ENCODE results near the gene DDC. TPM values are rescaled to one million over a fixed set of nuclear protein-coding genes. Genes with fewer than 3 reads are reported as not detected.
A peak's percentile ranks its signal among the peaks of the same experiment; 100 is the strongest.
"Not testable (repeated sequence)": the region's sequence is repeated elsewhere in the genome, so short reads cannot be mapped to it uniquely, and the experiment has no call there.

The DDC gene
- polyA plus RNA-seq, 2 donors = 0.18 to 0.37 TPM

DNA sequence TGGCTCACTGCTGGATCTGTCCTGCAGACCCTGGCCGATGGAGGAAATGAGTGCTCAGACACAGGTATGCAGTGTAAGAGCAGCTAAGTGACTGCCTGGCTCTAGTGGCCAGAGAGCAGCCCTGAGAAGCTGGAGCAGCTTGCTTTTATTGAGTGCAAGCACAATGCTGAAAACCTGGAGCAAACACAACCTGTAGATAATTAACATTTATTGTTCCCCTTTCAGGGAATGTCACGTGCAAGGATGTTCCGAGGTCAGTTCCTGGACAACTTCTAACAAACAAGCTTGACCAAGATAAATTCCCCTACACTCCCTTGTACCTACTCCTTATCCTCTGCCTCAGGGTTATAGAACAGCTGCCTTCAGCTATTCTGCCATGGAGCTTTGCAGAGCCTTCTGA lies 31.3 kb downstream of the DDC start:
- Histone ChIP-seq H3K9me3 (ENCODE audit: control insufficient read depth in 2 of 2, insufficient read depth in 1 of 2, low read depth in 1 of 2, low read length in 1 of 2) (peaks cover 0 to 2% of the 10 kb centered on the region in 2 donors), H3K27ac (ENCODE audit: low read depth in 2 of 2, low read length in 1 of 2) (no peak overlapping the region), H3K27me3 (ENCODE audit: control insufficient read depth in 1 of 2, insufficient read depth in 2 of 2, low read length in 2 of 2) (no peaks in the 10 kb centered on the region), H3K4me3 (ENCODE audit: low read depth in 1 of 2, low read length in 2 of 2) (no peak overlapping the region), H3K4me1 (ENCODE audit: control insufficient read depth in 2 of 2, insufficient read depth in 2 of 2, low read length in 1 of 2) (peaks cover 2 to 9% of the 10 kb centered on the region in 2 donors), H3K36me3 (ENCODE audit: control insufficient read depth in 2 of 2, insufficient read depth in 2 of 2, low read length in 1 of 2) (no peaks in the 10 kb centered on the region)
- 63 to 84% methylated on average over 3 of the region's 3 CpGs for WGBS, 2 donors

DNA sequence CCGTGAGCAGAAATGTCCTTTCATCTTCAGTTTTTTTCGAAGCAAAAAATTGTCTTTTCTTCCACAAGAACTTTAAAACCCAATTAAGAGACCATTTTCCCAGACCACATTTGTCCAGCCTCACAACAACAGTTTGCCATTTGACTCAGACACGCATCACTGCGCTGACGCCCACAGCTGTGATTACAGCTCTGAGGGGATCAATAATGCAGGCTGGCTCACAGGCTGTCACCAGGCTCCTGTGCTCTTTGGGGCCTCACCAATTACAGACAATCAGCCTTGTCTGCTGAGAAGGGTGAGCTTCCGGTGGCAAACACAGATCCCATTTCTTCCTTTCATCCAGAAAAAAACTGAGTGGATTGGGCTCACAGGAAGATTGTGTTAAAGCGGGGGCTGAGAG lies 33.3 kb downstream of the DDC start:
- H3K27me3 ChIP-seq (ENCODE audit: control insufficient read depth in 1 of 2, insufficient read depth in 2 of 2, low read length in 2 of 2) = no peaks in the 10 kb centered on the region
- no peak overlapping the region for H3K4me3 ChIP-seq (ENCODE audit: low read depth in 1 of 2, low read length in 2 of 2)
- H3K27ac ChIP-seq (ENCODE audit: low read depth in 2 of 2, low read length in 1 of 2) = no peak overlapping the region
- 72 to 81% methylated on average over 7 of the region's 7 CpGs for WGBS, 2 donors
- H3K4me1 ChIP-seq (ENCODE audit: control insufficient read depth in 2 of 2, insufficient read depth in 2 of 2, low read length in 1 of 2) = peaks cover 2 to 9% of the 10 kb centered on the region in 2 donors
- no peaks in the 10 kb centered on the region for H3K36me3 ChIP-seq (ENCODE audit: control insufficient read depth in 2 of 2, insufficient read depth in 2 of 2, low read length in 1 of 2)
- peaks cover 0 to 2% of the 10 kb centered on the region in 2 donors for H3K9me3 ChIP-seq (ENCODE audit: control insufficient read depth in 2 of 2, insufficient read depth in 1 of 2, low read depth in 1 of 2, low read length in 1 of 2)

DNA sequence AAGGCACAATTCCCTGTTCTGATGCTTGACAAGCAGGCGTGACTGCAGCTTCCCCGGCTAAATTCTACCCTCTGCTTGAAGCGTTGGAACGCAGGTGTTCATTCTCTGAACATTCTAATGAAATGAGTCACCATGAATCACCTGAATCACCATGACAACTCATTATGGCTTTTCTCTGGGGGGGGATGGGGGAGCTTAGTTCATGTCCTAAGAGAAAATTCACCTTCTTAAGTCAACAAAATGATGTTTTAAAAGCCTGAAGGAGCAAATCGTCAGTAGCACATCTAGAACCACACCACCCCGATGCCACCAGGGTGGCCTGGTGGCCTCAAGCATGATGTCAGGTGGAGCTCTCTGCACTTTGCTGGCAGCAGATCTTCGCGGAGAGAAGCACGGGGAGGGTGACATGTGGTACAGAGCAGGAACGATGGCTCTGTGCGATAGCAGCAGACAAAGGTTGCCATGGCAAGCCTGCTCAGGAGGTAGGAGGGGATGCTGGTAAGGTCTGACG lies 33.7 kb downstream of the DDC start:
- 41 to 49% methylated on average over 12 of the region's 12 CpGs for WGBS, 2 donors

DNA sequence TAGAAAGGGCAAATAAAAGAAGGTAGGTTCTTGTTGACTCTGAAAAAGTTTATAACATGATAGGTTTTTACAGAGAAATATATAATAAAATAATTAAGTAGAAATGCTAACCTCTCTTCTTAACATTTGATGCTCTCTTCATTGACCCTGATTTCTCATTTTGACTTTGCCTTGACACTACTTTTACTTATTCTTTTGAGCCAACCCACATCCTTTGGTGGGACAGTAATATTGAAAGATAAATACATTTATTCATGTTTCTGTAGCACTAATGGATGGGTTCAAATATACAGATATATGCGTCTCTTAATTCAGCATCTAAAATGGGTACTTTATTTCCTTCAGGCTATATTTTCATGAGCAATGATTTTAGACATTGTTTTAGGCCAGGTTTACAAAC lies 34.4 kb downstream of the DDC start:
- WGBS, 2 donors = 65 to 77% methylated on average over 1 of the region's 1 CpG
- Histone ChIP-seq H3K4me3 (ENCODE audit: low read depth in 1 of 2, low read length in 2 of 2) (no peak overlapping the region), H3K4me1 (ENCODE audit: control insufficient read depth in 2 of 2, insufficient read depth in 2 of 2, low read length in 1 of 2) (peaks cover 2 to 9% of the 10 kb centered on the region in 2 donors), H3K27ac (ENCODE audit: low read depth in 2 of 2, low read length in 1 of 2) (no peak overlapping the region), H3K9me3 (ENCODE audit: control insufficient read depth in 2 of 2, insufficient read depth in 1 of 2, low read depth in 1 of 2, low read length in 1 of 2) (peaks cover 0 to 2% of the 10 kb centered on the region in 2 donors), H3K36me3 (ENCODE audit: control insufficient read depth in 2 of 2, insufficient read depth in 2 of 2, low read length in 1 of 2) (no peaks in the 10 kb centered on the region), H3K27me3 (ENCODE audit: control insufficient read depth in 1 of 2, insufficient read depth in 2 of 2, low read length in 2 of 2) (no peaks in the 10 kb centered on the region)

More for the DNA sequence above, 33.7 kb downstream of the DDC start:
- peaks cover 2 to 9% of the 10 kb centered on the region in 2 donors for H3K4me1 ChIP-seq (ENCODE audit: control insufficient read depth in 2 of 2, insufficient read depth in 2 of 2, low read length in 1 of 2)
- no peak overlapping the region for H3K27ac ChIP-seq (ENCODE audit: low read depth in 2 of 2, low read length in 1 of 2)
- peaks cover 0 to 2% of the 10 kb centered on the region in 2 donors for H3K9me3 ChIP-seq (ENCODE audit: control insufficient read depth in 2 of 2, insufficient read depth in 1 of 2, low read depth in 1 of 2, low read length in 1 of 2)
- no peak overlapping the region for H3K4me3 ChIP-seq (ENCODE audit: low read depth in 1 of 2, low read length in 2 of 2)
- H3K36me3 ChIP-seq (ENCODE audit: control insufficient read depth in 2 of 2, insufficient read depth in 2 of 2, low read length in 1 of 2) = no peaks in the 10 kb centered on the region
- H3K27me3 ChIP-seq (ENCODE audit: control insufficient read depth in 1 of 2, insufficient read depth in 2 of 2, low read length in 2 of 2) = no peaks in the 10 kb centered on the region

DNA sequence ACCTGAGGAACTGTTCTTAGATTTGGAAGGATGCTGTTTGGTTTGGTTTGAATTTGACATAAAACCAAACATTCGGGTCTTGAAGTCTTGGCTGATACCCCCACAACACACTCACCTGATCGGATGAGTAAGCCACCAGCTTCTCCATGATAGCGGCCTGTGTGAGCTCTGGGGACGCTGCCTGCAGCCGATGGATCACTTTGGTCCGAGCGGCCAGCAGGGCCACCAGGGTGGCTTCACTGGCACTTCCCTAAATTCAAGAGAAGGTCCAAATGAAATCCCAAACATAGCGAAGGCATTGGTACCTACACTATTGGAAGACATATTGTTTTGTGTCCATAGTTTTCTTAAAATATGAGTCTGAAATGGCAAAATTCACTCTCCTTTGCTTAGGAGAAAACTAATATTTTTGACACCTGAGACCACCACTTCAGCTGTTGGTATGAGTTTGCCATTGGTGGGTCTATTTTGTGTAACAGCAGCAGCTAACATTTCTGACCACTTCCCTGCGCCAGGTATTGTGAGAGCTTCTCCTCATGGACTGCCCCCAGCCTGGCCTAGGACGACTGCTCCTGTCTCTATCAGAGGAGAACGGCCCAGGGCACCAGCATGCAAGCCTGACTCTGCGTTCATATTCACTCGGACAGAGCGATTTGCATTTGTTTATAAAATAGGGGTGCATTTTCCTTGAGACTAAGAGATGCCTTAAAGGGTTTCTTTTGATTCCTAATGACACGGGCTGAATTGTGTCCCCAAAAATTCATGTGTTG lies 35.9 kb downstream of the DDC start:
- no peaks in the 10 kb centered on the region for H3K27me3 ChIP-seq (ENCODE audit: control insufficient read depth in 1 of 2, insufficient read depth in 2 of 2, low read length in 2 of 2)
- no peak overlapping the region for H3K27ac ChIP-seq (ENCODE audit: low read depth in 2 of 2, low read length in 1 of 2)
- H3K36me3 ChIP-seq (ENCODE audit: control insufficient read depth in 2 of 2, insufficient read depth in 2 of 2, low read length in 1 of 2) = no peaks in the 10 kb centered on the region
- H3K4me3 ChIP-seq (ENCODE audit: low read depth in 1 of 2, low read length in 2 of 2) = no peak overlapping the region
- H3K4me1 ChIP-seq (ENCODE audit: control insufficient read depth in 2 of 2, insufficient read depth in 2 of 2, low read length in 1 of 2) = peaks cover 0 to 6% of the 10 kb centered on the region in 2 donors
- no peaks in the 10 kb centered on the region for H3K9me3 ChIP-seq (ENCODE audit: control insufficient read depth in 2 of 2, insufficient read depth in 1 of 2, low read depth in 1 of 2, low read length in 1 of 2)
- 87 to 91% methylated on average over 15 of the region's 15 CpGs for WGBS, 2 donors

DNA sequence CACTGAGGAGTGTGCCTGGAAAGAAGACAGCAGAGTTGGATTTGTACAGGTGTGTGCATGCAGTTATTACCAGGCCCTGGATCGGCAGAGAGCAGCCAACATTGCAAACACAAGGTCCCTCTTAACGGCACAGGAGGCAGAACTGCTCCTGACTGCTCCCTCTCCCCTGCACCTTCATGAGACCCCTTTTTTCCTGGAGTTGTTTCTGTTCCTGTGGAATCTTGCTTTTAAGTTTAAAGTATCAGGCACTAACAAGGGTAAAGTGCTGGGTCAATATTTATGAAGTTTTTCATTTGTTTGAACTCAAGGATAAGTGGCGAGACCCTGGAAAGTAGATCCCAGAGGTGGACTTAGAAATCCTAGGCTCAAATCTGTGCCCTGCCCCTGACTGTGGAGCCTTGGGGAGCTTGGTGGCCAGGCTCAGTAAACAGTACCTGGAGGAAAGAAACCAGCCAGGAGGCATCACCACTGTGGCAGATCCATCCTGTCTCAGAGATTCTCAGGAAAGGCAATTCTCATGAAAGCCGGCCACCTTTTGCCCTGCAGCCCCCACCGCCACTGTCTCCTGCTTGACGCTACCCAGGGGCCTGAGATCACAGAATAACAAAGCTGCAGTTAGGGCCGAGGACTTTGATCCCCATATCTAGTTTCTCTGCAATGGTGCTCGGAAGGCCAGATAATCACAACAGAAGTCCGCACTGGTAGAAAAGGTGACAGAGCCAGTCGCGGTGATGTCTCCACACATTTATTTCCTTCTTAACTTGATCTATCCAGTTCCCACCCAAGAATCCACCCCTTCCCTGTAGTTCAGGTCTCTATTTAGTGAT lies 36.7 kb downstream of the DDC start:
- H3K4me1 ChIP-seq (ENCODE audit: control insufficient read depth in 2 of 2, insufficient read depth in 2 of 2, low read length in 1 of 2) = peaks cover 0 to 6% of the 10 kb centered on the region in 2 donors
- no peaks in the 10 kb centered on the region for H3K36me3 ChIP-seq (ENCODE audit: control insufficient read depth in 2 of 2, insufficient read depth in 2 of 2, low read length in 1 of 2)
- 53 to 70% methylated on average over 11 of the region's 11 CpGs for whole genome bisulfite sequencing, 2 donors
- H3K27me3 ChIP-seq (ENCODE audit: control insufficient read depth in 1 of 2, insufficient read depth in 2 of 2, low read length in 2 of 2) = no peaks in the 10 kb centered on the region
- H3K27ac ChIP-seq (ENCODE audit: low read depth in 2 of 2, low read length in 1 of 2) = no peak overlapping the region
- no peak overlapping the region for H3K4me3 ChIP-seq (ENCODE audit: low read depth in 1 of 2, low read length in 2 of 2)
- H3K9me3 ChIP-seq (ENCODE audit: control insufficient read depth in 2 of 2, insufficient read depth in 1 of 2, low read depth in 1 of 2, low read length in 1 of 2) = no peaks in the 10 kb centered on the region

DNA sequence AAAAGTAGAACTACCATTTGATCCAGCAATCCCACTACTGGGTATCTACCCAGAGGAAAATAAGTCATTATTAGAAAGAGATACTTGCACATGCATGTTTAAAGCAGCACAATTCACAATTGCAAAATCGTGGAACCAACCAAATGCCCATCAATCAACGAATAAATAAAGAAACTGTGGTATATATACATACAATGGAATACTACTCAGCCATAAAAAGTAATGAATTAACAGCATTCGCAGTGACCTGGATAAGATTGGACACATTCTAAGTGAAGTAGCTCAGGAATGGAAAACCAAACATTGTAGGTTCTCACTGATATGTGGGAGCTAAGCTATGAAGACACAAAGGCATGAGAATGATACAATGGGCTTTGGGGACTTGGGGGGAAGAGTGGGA lies 45.9 kb downstream of the DDC start:
- WGBS, 2 donors = 78% methylated on average over 3 of the region's 3 CpGs

DNA sequence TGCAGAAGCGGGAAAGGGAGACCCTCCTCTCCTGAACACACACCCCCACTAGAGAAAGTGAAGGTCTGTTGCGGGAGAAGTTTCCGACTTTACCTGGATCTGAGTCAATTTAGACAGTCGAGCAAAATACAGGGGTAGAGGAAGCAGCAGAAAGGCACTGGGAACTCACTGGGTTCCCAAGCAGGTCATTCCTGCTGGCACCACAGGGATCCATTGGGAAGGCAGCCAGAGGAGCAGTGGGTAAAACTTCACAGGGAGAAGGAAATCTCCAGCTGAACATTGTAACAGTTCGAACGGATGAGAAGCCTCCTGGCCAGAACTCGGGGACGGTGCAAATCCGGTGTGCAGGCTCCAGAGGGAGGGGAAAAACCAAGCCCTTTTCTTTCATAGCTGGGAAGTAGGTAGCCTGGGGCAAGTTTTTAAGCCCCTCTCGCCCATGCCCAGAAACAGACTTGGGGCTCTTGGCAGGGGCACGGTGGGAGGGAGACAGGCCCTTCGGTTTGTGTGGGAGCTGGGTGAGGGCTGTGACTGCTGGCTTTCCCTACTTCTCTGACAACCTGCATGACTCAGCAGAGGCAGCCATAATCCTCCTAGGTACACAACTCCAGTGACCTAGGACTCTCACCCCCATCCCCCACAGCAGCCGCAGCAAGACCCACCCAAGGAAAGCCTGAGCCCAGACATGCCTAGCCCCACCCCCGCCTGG lies 51.9 kb downstream of the DDC start:
- H3K9me3 ChIP-seq (ENCODE audit: control insufficient read depth in 2 of 2, insufficient read depth in 1 of 2, low read depth in 1 of 2, low read length in 1 of 2) = no peaks in the 10 kb centered on the region
- peak overlapping the region; percentile 17 to 36 for H3K27ac ChIP-seq (ENCODE audit: low read depth in 2 of 2, low read length in 1 of 2)
- H3K4me1 ChIP-seq (ENCODE audit: control insufficient read depth in 2 of 2, insufficient read depth in 2 of 2, low read length in 1 of 2) = peaks cover 3% of the 10 kb centered on the region in 2 donors
- 50 to 65% methylated on average over 14 of the region's 14 CpGs for WGBS, 2 donors
- no peaks in the 10 kb centered on the region for H3K27me3 ChIP-seq (ENCODE audit: control insufficient read depth in 1 of 2, insufficient read depth in 2 of 2, low read length in 2 of 2)
- H3K4me3 ChIP-seq (ENCODE audit: low read depth in 1 of 2, low read length in 2 of 2) = peak overlapping the region in 1 of 2 donors; percentile 29
- no peaks in the 10 kb centered on the region for H3K36me3 ChIP-seq (ENCODE audit: control insufficient read depth in 2 of 2, insufficient read depth in 2 of 2, low read length in 1 of 2)

More for the DNA sequence above, 45.9 kb downstream of the DDC start:
- H3K4me3 ChIP-seq (ENCODE audit: low read depth in 1 of 2, low read length in 2 of 2); H3K27ac ChIP-seq (ENCODE audit: low read depth in 2 of 2, low read length in 1 of 2); H3K36me3 ChIP-seq (ENCODE audit: control insufficient read depth in 2 of 2, insufficient read depth in 2 of 2, low read length in 1 of 2); H3K4me1 ChIP-seq (ENCODE audit: control insufficient read depth in 2 of 2, insufficient read depth in 2 of 2, low read length in 1 of 2); H3K27me3 ChIP-seq (ENCODE audit: control insufficient read depth in 1 of 2, insufficient read depth in 2 of 2, low read length in 2 of 2); H3K9me3 ChIP-seq (ENCODE audit: control insufficient read depth in 2 of 2, insufficient read depth in 1 of 2, low read depth in 1 of 2, low read length in 1 of 2): not testable (repeated sequence)

DNA sequence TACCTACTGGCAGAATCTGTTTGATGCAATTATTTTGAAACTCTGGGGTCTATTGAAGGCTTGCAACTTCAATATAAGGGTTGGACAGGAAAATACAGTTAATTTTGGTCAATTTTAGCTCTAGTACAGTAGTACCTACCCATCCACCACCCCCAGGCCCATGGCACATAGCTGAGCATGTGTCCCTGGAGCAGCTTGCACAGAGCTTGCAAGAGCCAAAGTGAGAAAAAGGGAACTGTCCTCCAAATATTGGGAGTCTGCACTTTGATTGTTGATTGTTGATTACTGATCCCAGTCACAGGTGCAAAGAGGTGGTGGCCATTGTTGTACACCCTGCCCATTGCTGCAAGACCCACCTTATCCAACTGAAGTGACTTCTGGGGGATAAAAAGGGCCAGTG lies 52.8 kb downstream of the DDC start:
- Histone ChIP-seq H3K4me1 (ENCODE audit: control insufficient read depth in 2 of 2, insufficient read depth in 2 of 2, low read length in 1 of 2) (peaks cover 3 to 5% of the 10 kb centered on the region in 2 donors), H3K36me3 (ENCODE audit: control insufficient read depth in 2 of 2, insufficient read depth in 2 of 2, low read length in 1 of 2) (no peaks in the 10 kb centered on the region), H3K27ac (ENCODE audit: low read depth in 2 of 2, low read length in 1 of 2) (no peak overlapping the region), H3K27me3 (ENCODE audit: control insufficient read depth in 1 of 2, insufficient read depth in 2 of 2, low read length in 2 of 2) (no peaks in the 10 kb centered on the region), H3K4me3 (ENCODE audit: low read depth in 1 of 2, low read length in 2 of 2) (no peak overlapping the region), H3K9me3 (ENCODE audit: control insufficient read depth in 2 of 2, insufficient read depth in 1 of 2, low read depth in 1 of 2, low read length in 1 of 2) (no peaks in the 10 kb centered on the region)
